ENCODE data around the gene DND1. TPM values are rescaled to one million over a fixed set of nuclear protein-coding genes. Genes with fewer than 3 reads are reported as not detected.

Gene DND1
- total RNA-seq, 2 donors from 2014 or later: 0.54 to 1.8 TPM

DNA sequence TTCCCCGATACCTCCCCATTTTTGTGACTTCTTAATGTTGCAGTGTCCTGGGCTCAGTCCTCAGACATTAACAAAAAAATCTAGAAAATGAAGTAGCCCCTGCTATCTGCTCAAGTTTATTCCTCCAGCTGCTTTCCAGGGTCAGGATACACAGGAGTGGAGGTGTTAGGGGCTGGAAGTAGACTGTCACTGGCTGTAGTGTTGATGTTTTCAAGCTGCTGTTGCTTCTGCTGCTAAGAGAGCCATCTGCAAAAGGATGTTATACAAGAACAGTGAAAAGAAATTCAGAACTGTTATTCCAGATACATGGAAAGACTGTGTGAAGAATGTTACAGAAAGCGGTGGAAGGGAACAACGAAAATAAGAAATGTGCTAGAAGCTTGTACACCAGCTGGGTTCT, 51.1 kb downstream of the DND1 start:
- H3K9me3 ChIP-seq: no peaks in the 10 kb centered on the region
- TF ChIP-seq, protein P1, sequence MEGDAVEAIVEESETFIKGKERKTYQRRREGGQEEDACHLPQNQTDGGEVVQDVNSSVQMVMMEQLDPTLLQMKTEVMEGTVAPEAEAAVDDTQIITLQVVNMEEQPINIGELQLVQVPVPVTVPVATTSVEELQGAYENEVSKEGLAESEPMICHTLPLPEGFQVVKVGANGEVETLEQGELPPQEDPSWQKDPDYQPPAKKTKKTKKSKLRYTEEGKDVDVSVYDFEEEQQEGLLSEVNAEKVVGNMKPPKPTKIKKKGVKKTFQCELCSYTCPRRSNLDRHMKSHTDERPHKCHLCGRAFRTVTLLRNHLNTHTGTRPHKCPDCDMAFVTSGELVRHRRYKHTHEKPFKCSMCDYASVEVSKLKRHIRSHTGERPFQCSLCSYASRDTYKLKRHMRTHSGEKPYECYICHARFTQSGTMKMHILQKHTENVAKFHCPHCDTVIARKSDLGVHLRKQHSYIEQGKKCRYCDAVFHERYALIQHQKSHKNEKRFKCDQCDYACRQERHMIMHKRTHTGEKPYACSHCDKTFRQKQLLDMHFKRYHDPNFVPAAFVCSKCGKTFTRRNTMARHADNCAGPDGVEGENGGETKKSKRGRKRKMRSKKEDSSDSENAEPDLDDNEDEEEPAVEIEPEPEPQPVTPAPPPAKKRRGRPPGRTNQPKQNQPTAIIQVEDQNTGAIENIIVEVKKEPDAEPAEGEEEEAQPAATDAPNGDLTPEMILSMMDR (IDR thresholded peaks at IDR 0.05): no peak
- no peak overlapping the region for H3K4me3 ChIP-seq
- DNase-seq (ENCODE audit: low spot score) (no peak), ATAC-seq (ENCODE audit: insufficient number of reproducible peaks, low FRiP score, low read depth) (no peak)
- no peaks in the 10 kb centered on the region for H3K4me1 ChIP-seq (ENCODE audit: control insufficient read depth in 1 of 2, low read depth in 2 of 2)
- H3K36me3 ChIP-seq: no peaks in the 10 kb centered on the region
- H3K27ac ChIP-seq: no peak overlapping the region
- no peaks in the 10 kb centered on the region for H3K27me3 ChIP-seq (replicated peaks; ENCODE audit: insufficient read depth)

Other genes with a start within 250 kb of the DND1 start
- gene EIF4EBP3, start 125.9 kb downstream of the DND1 start, total RNA-seq: 1 to 10 TPM in 1 of 2 donors, not detected in 1; 6.0 TPM
- gene SRA1, start 116.1 kb downstream of the DND1 start, total RNA-seq: 10 to 100 TPM; 29.6 to 34.3 TPM
- 10 to 100 TPM; 31.3 to 34.9 TPM for gene APBB3, start 109.0 kb downstream of the DND1 start, total RNA-seq
- gene SLC35A4, start 108.7 kb downstream of the DND1 start, total RNA-seq: 10 to 100 TPM; 21.7 to 40.2 TPM
- gene CD14, start 40.4 kb downstream of the DND1 start, total RNA-seq: 100 to 1,000 TPM in 1 of 2 donors, 10 to 100 TPM in 1; 96.6 to 235 TPM
- 10 to 100 TPM; 11.4 to 13.5 TPM for gene TMCO6, start 34.1 kb downstream of the DND1 start, total RNA-seq
- gene NDUFA2, start 25.9 kb downstream of the DND1 start, total RNA-seq: 10 to 100 TPM; 19.9 to 26.4 TPM
- gene IK, start 25.7 kb downstream of the DND1 start, total RNA-seq: 100 to 1,000 TPM in 1 of 2 donors, 10 to 100 TPM in 1; 95.3 to 108 TPM
- gene WDR55, start 8.7 kb downstream of the DND1 start, total RNA-seq: 10 to 100 TPM; 24.6 to 26.1 TPM
- gene HARS1, start 17.8 kb upstream of the DND1 start, total RNA-seq: 10 to 100 TPM; 46.4 to 68.2 TPM
- gene HARS2, start 17.9 kb upstream of the DND1 start, total RNA-seq: 10 to 100 TPM; 26.0 to 69.0 TPM
- 10 to 100 TPM; 32.0 to 50.4 TPM for gene ZMAT2, start 26.9 kb upstream of the DND1 start, total RNA-seq
- not detected for gene PCDHA1, start 112.6 kb upstream of the DND1 start, total RNA-seq
- gene PCDHA2, start 121.3 kb upstream of the DND1 start, total RNA-seq: under 1 TPM in 1 of 2 donors, not detected in 1; 0.85 TPM
- 1 to 10 TPM in 1 of 2 donors, under 1 TPM in 1; 0.68 to 2.0 TPM for gene PCDHA3, start 127.5 kb upstream of the DND1 start, total RNA-seq
- gene PCDHA4, start 133.5 kb upstream of the DND1 start, total RNA-seq: under 1 TPM; 0.78 to 0.81 TPM
- gene PCDHA5, start 148.0 kb upstream of the DND1 start, total RNA-seq: under 1 TPM; 0.14 to 0.85 TPM
- gene PCDHA6, start 154.4 kb upstream of the DND1 start, total RNA-seq: 1 to 10 TPM in 1 of 2 donors, under 1 TPM in 1; 0.14 to 5.2 TPM
- gene PCDHA7, start 160.7 kb upstream of the DND1 start, total RNA-seq: under 1 TPM; 0.42 to 0.54 TPM
- under 1 TPM in 1 of 2 donors, not detected in 1; 0.14 TPM for gene PCDHA8, start 167.6 kb upstream of the DND1 start, total RNA-seq
- gene PCDHA9, start 174.8 kb upstream of the DND1 start, total RNA-seq: 1 to 10 TPM in 1 of 2 donors, under 1 TPM in 1; 0.35 to 1.1 TPM
- gene PCDHA10, start 182.3 kb upstream of the DND1 start, total RNA-seq: under 1 TPM; 0.28 to 0.41 TPM
- gene PCDHA11, start 195.4 kb upstream of the DND1 start, total RNA-seq: under 1 TPM; 0.14 to 0.21 TPM
- gene PCDHA12, start 201.7 kb upstream of the DND1 start, total RNA-seq: under 1 TPM; 0.21 to 0.68 TPM
- gene PCDHA13, start 208.5 kb upstream of the DND1 start, total RNA-seq: under 1 TPM; 0.54 to 0.56 TPM

Data from thoracic aorta (tissue), 2 donors.